ENCODE results near the gene GLIS1.

GLIS1 gene

DNA sequence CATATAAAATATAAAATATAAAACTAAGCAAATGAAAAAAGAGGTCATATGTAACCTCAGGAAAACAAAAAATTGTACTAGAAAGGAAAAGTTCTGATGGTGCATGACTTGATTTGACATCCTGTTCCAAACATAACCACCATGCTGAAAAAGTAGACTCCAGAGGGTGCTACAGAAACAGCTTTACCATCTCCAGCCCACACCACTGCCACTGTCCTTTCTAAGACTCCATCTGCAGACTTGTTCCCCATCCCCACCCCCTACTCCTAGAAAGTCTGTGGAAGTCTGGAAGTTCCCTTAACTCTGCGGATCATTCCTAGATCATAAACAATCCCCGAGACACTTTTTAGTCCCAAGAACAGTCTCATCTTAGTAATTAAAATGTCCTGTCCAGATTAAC lies 20.5 kb downstream of the GLIS1 start:
- DNase-seq (ENCODE audit: low read depth in 3 of 3) = no peak

DNA sequence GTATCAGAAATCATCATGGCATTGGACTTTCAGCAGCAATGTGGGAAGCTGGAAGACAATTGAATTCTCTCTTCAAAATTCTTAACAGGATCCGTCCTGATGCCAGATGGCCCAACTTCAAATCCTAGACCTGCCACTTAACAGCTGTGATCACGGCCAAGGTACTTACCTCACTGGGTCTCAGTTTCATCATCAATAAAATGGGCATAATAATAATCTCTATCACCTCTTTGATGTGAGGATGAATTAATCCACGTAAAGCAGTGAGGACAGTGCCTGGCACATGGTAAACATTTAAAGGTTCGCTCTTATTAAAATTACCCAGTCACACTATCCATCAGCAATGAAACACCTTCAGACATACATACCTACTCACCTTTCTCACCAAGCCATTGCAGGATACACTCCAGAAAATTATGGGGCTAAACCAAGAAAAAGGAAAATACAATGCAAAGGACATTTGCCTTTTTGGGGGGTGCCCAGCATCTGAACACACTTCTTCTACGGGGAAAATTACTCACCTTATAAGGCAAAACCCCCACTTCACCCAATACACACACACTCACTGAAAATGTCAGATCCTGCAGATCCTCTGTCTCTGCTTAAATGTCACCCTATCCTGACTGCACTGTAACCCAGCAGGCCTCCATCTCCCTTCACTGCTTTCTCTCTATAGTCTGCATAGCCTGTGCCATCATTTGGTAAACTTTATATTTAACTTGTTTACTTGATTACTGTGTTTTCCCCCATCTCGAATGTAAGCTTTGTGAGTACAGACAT lies 21.7 kb downstream of the GLIS1 start:
- DNase-seq (ENCODE audit: low read depth in 3 of 3) = no peak

DNA sequence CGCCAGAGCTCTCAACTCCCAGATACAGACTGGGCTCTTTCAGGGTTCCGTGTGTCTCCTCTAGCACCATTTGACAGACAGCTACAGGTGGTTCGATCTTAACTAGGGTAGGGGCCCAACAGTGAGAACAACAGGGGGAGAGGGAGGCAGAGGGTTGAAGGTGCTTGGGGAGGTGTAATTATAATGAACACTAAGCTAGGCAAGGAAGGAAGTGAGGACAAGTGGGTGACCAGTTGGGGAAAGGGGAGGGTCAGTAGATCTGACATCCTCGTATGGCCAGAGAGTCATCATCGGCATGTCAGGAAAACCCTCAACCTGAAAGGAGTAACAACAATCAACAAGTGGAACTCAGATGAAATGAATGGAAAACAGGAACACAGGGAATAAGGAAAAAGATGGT lies 22.8 kb downstream of the GLIS1 start:
- DNase-seq (ENCODE audit: low read depth in 3 of 3) = no peak

DNA sequence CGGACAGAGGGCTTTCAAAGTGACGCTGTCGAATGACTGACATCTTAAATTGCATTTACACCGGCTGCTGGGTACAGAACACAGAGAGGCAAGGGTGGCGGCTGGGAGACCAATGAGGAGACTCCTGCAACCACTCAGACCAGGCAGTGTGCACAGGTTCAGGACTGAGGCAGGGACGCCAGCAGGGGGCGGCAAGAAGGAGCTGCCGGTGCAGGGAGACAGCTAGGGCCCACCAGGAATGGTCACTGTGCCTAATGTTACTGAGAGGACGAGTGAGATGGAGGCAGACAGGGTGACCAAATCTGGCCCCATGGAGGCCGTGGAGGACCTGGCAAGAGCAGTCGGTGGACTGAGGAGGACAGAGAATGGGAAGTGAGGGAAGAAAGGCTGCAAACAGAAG lies 23.5 kb downstream of the GLIS1 start:
- no peak for DNase-seq (ENCODE audit: low read depth in 3 of 3)

DNA sequence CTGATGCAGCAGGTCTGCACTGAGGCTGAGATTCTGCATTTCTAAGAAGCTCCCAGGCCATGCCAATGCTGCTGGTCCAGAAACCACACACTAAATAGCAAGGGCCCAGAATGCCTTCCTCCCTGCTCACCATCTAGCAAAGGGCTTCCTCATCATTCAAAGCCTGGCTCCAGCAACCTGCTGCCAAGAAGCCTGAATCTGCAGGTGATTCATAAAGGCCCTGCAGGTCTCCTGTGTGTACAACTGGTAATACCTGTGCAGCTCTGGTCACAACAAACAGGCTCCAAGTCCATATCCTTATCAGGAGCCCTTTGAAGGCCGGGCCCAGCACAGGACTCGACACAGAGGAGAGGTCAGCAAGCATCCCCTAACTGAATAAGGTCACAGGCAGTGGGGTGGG lies 26.7 kb downstream of the GLIS1 start:
- DNase-seq (ENCODE audit: low read depth in 3 of 3) = no peak

DNA sequence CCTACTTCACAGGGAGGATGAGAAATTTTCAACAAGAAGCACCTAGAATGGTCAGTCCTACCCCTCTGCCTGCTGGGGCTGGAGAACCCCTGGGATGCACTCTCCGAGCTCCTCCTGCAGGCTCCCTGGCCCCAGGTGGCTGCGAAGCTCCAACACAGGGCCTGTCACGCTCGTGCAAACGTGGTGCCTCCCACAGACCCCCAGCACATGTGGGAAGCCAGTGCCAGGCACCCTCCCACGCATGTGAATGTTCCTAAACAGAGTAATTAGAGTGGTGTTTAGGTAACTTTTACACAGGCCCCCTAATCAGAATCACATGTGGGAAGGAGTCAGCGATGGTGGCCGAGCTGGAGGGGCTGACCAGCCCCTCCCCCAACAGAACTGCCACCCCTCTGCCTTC lies 28.4 kb downstream of the GLIS1 start:
- DNase-seq (ENCODE audit: low read depth in 3 of 3) = no peak

DNA sequence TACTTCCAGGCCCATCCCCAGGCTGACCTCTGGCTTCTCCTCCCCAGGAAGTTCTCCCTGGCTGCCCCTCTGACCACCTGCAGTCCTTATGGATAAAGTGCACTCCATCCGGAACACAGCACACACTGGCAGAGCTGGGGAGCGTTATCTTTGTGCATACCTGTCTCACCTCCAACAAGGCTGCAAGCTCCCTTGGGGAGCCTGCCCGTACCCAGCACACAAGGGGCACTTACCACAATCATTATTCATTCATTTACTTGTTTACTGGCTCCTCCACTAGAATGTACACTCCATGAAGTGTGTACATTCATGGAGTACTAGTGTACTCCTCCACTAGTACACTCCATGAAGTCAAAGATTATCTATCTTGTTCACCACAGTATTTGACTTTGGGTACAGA lies 30.3 kb downstream of the GLIS1 start:
- no peak for DNase-seq (ENCODE audit: low read depth in 3 of 3)

DNA sequence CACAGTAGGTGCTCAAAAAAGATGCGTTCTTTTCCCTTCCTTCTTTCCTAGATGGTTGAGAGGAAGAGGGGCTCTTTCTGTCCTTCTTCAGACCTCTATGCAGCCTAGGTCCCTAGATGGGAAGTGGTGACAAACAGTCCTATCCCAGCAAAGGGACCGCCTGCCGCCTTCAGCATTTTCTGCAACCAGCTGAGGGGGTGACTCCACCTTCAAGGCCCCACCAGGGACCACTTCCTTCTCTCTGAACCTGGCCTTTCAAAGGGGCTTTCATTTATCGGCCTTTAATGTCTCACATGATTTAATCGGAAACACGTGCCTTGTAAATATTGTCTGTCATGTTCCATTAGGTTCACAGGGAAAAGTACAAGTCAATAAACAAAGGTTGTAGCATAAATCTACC lies 32.6 kb downstream of the GLIS1 start:
- no peak for DNase-seq (ENCODE audit: low read depth in 3 of 3)

DNA sequence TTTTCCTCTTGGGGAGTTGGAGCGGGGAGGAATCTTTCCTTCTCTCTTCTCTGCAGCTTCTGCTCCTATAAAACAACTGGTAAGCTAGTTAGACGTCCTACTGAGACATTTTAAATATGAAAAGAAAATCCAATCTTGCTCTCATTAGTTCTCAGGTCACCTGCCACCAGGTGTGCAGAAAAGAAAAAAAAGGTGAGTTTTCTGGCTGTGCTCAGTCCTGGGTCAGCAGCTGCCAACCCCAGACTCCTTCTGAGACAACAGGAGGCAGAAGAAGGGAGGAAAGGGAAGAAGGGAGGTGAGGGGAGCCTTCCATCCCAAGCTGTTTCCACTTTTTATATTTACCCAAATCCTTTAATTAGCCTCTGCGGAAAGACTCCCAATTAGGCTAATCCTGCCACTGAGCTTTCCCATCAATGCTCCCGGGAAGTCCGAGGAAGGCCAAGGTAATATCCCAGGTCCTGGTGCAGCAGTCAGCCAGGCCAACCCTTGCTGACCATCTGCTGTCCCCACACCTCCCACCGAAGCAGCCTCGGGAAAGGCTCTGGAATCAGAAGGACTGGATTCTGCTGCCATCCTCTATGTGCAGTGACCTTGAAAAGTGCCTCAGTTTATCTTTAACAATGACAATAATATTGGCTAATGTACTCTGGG lies 33.4 kb downstream of the GLIS1 start:
- no peak for DNase-seq (ENCODE audit: low read depth in 3 of 3)

DNA sequence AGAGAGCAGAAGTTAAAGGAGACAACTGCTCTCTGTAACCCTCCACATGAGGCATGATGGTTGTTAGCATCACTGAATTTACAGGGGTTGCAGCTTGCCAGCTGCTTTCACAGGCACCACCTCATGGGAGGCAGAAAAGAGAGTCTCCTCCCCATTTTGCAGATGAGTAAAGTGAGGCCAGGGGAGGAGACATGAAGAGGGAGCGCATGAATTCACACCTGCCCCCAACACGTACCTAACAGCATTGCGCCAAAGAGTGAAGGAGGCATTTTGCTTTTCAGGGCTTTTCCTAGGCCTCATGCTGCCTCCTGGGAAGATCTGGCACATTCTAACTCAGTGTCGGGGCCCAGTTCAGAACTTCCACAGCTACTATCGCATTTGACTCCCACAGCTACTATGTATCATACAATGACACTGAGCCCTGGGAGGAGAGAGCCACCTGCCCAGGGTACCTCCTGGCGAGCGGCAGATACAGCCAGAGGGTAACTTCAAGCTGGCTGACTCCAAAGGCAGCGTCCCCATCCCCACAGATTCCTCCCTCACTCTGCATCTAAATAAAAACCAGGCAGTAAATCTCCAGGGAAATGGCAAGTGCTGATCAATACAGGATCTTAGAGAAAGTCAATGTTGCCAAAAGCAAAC lies 34.0 kb downstream of the GLIS1 start:
- DNase-seq (ENCODE audit: low read depth in 3 of 3) = no peak

DNA sequence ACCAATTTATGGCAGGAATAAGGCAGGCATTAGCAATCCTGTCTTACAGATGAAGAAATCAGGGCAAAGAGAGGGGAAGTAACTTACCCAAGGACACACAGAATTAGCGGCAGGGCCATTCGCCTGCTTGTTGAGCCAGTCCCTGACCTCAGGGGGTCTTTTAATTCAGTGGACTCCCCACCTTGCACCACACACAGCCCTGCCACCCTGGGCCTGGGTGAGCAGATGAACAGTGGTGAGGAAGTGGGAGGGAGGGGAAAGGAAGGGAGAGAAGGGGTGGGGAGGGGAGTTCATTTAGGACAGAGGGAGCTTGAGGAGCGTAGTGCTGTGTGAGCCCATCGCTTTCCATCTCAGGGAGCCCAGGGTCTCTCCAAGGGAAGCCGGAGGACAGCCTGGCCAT lies 34.7 kb downstream of the GLIS1 start:
- no peak for DNase-seq (ENCODE audit: low read depth in 3 of 3)

DNA sequence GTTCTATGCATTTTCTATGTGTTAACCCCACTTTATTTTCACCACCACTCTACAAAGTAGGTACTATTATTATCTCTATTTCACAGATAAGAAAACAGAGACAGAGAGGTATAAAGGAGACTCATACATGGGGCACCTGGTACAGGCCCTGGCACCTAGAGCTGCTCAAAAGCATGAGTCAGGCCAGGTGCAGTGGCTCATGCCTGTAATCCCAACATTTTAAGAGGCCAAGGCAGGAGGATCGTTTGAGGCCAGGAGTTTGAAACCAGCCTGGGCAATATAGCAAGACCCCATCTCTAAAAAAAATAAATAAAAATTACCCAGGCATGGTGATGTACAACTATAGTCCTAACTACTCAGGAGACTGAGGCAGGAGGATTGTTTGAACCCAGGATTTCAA lies 35.8 kb downstream of the GLIS1 start:
- no peak for DNase-seq (ENCODE audit: low read depth in 3 of 3)

DNA sequence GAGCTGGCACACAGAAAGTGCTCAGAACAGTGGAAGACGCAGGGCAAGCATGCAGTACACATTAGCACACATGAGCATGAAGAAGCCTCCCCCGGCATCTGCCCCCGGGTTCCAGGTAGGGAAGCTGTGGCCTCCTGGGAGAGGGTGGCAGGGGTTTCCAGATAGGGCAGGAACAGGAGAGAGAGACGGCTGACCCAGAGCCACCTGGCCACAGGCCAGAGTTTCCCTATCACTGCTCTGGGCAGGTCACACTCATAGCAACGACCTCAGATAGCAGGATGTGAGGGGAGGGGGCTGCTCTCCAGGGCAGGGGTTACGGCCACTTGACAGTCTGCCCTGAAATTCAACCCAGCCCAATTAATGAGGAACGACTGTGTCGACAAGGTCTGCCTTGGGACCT lies 36.6 kb downstream of the GLIS1 start:
- DNase-seq (ENCODE audit: low read depth in 3 of 3) = no peak

DNA sequence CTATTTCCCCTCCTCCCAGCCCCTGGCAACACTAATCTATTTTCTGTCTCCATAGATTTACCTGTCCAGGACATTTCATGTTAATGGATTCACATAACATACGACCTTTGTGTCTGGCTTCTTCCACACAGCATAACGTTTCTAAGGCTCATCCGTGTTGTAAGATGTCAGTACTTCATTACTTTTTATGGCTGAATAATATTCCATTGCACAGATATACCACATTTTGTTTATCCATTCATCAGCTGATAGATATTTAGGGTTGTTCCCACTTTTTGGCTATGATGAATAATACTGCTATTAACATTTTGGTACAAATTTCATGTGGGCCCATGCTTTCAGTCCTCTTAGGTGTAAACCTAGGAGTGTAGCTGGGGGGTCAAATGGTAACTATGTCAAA lies 38.2 kb downstream of the GLIS1 start:
- DNase-seq (ENCODE audit: low read depth in 3 of 3) = no peak

DNA sequence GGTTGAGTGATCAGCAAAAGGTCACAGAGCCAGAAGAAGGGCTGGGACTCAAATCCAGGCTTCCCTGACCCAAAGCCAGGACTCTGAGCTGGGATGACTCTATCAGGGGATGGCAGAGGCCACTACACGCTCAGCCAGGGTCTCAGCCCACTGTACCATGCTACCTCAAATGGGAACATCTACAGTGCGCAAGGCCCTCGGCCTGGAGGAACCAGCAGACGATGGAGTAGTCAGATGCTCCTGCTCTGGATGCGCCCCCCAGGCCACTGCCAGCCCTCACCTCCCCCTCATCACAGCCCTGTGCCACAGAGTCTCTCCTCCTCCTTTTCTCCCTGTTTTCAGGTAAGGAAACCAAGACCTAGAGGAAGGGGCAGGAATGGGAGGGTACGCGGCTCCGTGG lies 39.0 kb downstream of the GLIS1 start:
- no peak for DNase-seq (ENCODE audit: low read depth in 3 of 3)

DNA sequence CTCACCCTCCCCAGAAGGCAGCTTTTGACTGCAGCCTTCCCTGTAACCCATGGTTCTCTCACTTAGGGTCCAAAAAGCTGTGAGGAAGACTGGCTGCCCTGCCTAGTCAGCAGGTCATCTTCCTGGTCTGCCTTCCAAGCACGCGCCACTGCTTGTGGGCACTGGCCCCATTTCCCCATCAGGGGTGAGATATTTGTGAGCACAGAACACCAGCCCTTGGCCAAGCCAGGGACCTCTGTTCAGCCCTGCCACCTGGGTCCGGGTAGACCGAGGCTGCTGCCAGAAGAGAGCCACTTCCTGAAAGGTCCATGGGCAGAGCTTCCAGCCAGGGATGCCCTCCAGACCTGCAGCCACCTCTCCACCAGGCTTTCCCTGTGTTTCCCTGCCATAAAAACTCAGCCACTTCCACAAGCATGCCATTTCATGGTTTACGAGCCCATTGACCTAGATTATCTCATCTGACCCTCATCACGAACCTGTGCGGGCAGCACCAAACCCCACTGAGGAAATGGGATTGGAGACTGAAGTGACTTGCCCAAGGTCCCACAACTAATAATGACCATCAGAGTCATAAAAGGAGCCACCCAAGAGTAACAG lies 40.5 kb downstream of the GLIS1 start:
- DNase-seq (ENCODE audit: low read depth in 3 of 3) = no peak

DNA sequence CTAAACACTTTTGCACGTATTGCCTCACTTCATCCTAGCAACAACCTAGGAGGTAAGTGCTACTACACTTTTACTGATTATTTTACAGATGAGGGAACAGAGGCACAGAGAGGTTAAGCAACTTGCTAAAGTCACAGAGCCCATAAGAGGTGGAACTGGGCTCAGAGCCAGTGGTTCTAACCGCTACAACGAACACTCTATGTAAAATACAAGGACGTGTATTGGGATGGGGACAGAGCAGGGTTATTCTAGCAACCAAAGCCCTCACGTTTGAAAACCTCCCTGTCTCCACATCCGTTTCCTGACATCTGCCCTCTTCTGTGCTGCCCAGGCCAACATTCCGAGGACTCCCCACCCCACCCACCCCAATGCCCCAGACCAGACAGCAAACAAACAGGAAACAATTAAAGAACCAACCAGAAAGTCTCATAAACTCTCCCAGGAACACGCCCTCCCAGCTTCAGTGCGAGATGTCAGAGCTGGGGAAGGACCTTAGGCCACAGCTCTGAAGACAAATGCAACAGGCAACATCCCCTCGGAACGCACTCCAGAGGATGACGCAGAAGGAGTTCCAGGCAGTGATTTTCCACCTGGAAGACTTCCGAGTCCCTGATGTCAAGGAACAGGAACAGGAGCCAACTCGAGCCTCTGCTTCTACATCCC lies 41.1 kb downstream of the GLIS1 start:
- DNase-seq (ENCODE audit: low read depth in 3 of 3) = no peak

DNA sequence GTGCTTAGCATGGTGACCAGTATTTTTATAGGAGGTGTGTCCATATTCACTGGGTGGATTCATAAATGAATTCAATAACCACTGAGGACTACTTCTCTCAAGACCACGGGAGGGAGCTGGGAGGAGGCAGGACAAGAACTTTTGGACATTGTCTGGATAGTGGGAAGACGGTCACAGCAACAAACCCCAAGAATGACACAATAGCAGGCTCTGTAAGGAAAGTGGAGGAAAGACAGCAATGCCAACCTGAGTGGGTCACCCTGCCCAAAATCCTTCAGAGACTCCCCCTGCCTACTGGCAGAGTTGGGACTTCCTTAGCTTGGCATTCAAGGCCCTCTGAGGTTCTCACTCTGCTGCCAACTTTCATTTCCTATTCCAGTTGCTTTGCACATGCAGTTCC lies 42.0 kb downstream of the GLIS1 start:
- no peak for DNase-seq (ENCODE audit: low read depth in 3 of 3)

DNA sequence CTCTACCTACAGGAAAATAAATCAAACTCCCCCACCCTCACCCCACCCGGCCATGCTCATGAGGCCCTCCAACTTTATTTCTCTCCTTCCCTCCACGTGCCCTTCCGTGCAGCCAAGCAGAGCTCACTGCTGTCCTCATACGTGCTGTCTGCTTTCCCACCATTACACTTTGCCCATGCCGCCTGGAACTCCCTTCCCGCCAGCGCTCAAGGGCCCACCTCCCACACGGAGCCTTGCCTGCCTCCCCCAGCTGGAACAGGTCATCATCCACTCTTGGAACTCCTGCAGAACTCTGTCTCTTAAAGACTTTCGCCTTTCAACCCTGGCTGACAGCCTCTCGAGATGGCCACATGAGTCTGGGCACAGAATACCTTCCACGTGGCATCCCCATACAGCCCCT lies 42.4 kb downstream of the GLIS1 start:
- no peak for DNase-seq (ENCODE audit: low read depth in 3 of 3)

DNA sequence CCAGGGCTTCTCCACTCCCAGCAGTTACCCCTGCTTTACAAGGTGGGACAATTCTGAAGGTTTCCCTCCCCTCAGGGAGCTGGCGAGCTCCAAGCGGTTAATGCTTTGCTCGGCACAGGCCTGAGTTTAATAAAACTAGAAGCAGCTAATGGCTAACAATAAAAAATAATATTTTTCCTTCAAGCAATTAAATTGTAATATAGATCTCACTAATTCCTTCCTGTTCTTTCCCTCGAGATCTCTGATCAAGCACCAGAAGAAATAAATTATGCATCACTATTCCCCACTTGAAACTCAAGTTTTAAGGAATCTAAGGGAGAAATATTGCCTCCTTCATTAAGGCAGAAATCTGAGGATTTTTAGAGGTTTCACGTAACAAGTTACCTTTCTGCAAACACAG lies 42.9 kb downstream of the GLIS1 start:
- DNase-seq (ENCODE audit: low read depth in 3 of 3) = no peak

DNA sequence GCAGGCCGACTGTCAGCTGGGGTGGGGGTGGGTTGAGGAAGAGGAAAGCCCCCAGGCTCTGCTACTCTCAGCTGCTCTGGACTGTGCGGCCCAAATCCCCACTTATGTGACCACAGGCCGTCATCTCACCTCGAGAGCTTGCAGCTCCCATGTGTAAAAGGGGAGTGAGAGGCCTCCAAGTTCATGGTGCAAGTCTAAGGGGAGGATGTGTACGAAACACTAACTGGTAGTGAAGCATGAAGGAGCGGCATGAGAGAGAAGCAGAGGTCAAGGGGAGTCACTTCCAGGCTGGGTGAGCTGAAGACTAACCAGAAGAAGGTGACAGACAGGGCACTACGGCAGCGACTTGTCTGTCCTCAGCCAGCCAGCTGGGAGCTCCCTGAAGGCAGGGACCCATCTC lies 43.8 kb downstream of the GLIS1 start:
- DNase-seq (ENCODE audit: low read depth in 3 of 3) = no peak

DNA sequence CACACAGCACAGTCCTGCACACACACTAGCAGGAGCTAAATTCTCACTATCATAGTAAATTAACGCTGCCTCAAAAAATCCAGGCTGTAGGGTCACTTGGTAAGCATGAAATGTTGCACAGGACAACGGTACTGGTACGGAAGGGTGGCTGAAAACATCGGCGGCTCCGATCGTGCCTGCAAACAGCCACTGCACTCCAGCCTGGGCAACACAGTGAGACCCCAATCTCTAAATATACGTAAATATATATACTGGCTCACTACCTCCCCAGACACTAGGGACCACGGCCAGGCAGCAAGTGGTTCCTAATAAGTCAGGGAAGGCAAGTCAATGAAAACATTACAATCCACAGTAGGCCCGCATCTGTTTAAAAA lies 44.3 kb downstream of the GLIS1 start:
- DNase-seq (ENCODE audit: low read depth in 3 of 3) = no peak

All from stimulated activated CD4-positive, alpha-beta T cell treated with anti-CD3 and anti-CD28 coated beads, TNF-alpha, amount 100 ng/mL, for 4 hours (primary cell).